Neural crest cell (in vitro differentiated cells): ENCODE measurements around the gene FUT8. TPM values are rescaled to one million over a fixed set of nuclear protein-coding genes. Genes with fewer than 3 reads are reported as not detected.
"Not testable (repeated sequence)": the region's sequence is repeated elsewhere in the genome, so short reads cannot be mapped to it uniquely, and the experiment has no call there.

Experiments used
- DNase-seq: peaks from one replicate; pipeline ENCODE4 v3.0.0; 2021; ENCODE audit warnings: low read depth, mixed read lengths, low spot score
- H3K27ac Mint-ChIP-seq: one replicate; pipeline ENCODE4 v1.8.0; 2021; ENCODE audit warnings: mild to moderate bottlenecking, mixed read lengths; ENCODE audit not compliant: unreplicated experiment
- H3K27me3 Mint-ChIP-seq: 2 replicates; pipeline ENCODE4 v1.8.0; 2021; ENCODE audit warnings: low read depth, mild to moderate bottlenecking, mixed read lengths
- H3K36me3 Mint-ChIP-seq: 2 replicates; pipeline ENCODE4 v1.8.0; 2021; ENCODE audit warnings: low read depth, mild to moderate bottlenecking, mixed read lengths
- H3K4me1 Mint-ChIP-seq: 2 replicates; pipeline ENCODE4 v1.8.0; 2021; ENCODE audit warnings: mixed read lengths
- H3K4me3 Mint-ChIP-seq: one replicate; pipeline ENCODE4 v1.8.0; 2021; ENCODE audit warnings: mild to moderate bottlenecking, mixed read lengths
- H3K9me3 Mint-ChIP-seq: 2 replicates; pipeline ENCODE4 v1.8.0; 2021; ENCODE audit warnings: mixed read lengths
- total RNA-seq: library from RNA; stranded (reverse); gene quantifications from 2 replicates; pipeline ENCODE4 v1.2.1, GENCODE V29; 2021
- TF ChIP-seq, protein P1 (sequence below): fragments of 200-600 bp; sonication (generic); conservative IDR thresholded peaks from 2 replicates; pipeline ENCODE4 v1.5.0; 2021; ENCODE audit warnings: antibody characterized with exemption, mild to moderate bottlenecking

FUT8 gene
- total RNA-seq, 1 donor from 2014 or later, result 67.2 TPM

DNA sequence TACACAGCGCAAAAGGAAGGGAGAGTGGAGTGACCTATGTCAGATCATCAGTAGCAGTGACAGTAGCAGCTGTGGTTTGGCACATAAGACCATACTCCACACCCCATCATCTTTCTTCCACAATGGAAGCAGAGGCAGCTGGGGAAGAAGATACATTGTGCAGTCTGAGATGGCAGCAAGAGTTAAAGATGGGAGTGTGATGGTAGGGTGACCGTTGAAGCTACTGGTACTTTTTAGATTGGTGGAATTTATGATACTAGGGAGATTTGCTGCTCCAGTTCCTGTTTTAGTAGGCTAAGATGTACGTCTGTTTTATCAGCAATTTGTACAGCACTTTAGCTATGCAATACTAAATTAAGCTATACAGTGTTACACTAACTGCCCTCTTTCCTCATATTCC, 291.0 kb downstream of the FUT8 start:
- H3K4me3 Mint-ChIP-seq, result no peak overlapping the region
- no peak overlapping the region for H3K27ac Mint-ChIP-seq

GRCh38 chr14:65703996-65704395, 291.5 kb downstream of the FUT8 start:
- Mint-ChIP-seq H3K36me3 (peaks cover 8% of the 10 kb centered on the region), H3K27ac (no peak overlapping the region), H3K9me3 (peaks cover 9% of the 10 kb centered on the region), H3K27me3 (no peaks in the 10 kb centered on the region), H3K4me3 (no peak overlapping the region), H3K4me1 (peaks cover 10% of the 10 kb centered on the region)
- TF ChIP-seq, protein P1, sequence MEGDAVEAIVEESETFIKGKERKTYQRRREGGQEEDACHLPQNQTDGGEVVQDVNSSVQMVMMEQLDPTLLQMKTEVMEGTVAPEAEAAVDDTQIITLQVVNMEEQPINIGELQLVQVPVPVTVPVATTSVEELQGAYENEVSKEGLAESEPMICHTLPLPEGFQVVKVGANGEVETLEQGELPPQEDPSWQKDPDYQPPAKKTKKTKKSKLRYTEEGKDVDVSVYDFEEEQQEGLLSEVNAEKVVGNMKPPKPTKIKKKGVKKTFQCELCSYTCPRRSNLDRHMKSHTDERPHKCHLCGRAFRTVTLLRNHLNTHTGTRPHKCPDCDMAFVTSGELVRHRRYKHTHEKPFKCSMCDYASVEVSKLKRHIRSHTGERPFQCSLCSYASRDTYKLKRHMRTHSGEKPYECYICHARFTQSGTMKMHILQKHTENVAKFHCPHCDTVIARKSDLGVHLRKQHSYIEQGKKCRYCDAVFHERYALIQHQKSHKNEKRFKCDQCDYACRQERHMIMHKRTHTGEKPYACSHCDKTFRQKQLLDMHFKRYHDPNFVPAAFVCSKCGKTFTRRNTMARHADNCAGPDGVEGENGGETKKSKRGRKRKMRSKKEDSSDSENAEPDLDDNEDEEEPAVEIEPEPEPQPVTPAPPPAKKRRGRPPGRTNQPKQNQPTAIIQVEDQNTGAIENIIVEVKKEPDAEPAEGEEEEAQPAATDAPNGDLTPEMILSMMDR, result no peak
- DNase-seq, result no peak

More for the DNA sequence above, 291.0 kb downstream of the FUT8 start:
- Mint-ChIP-seq H3K36me3 (peaks cover 7% of the 10 kb centered on the region), H3K9me3 (peaks cover 7% of the 10 kb centered on the region), H3K27me3 (no peaks in the 10 kb centered on the region), H3K4me1 (peaks cover 10% of the 10 kb centered on the region)
- TF ChIP-seq, protein P1, result no peak
- DNase-seq, result no peak

- TF ChIP-seq, protein P1, result no peak
- Mint-ChIP-seq H3K27ac (no peak overlapping the region), H3K4me1 (peaks cover 10% of the 10 kb centered on the region), H3K4me3 (no peak overlapping the region), H3K36me3 (peaks cover 8% of the 10 kb centered on the region), H3K27me3 (no peaks in the 10 kb centered on the region), H3K9me3 (peaks cover 9% of the 10 kb centered on the region)
- DNase-seq, result no peak
Observed at GRCh38 chr14:65704437-65704836, 291.9 kb downstream of the FUT8 start.

DNA sequence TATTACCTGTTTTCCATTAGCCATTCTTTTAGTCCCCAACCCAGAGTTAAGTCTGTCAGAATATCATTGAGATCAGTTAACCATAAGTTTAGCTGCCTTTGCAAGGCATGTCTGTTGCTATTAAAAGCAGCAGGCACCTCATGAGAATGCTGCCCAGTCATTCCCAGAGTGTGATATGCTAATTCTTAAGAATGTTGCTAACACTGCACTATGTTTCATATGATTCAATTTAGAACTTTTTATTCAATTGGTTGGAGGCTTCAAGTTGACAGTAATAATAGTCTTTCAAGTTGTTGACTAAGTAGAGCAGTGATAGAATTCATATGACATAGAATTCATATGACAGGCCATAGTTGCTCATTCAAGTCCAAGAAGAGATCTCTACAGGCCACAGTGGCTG, 292.3 kb downstream of the FUT8 start:
- TF ChIP-seq, protein P1, result no peak
- Mint-ChIP-seq H3K4me3 (no peak overlapping the region), H3K9me3 (peaks cover 9% of the 10 kb centered on the region), H3K36me3 (peaks cover 8% of the 10 kb centered on the region), H3K27ac (no peak overlapping the region), H3K27me3 (no peaks in the 10 kb centered on the region), H3K4me1 (peaks cover 10% of the 10 kb centered on the region)
- DNase-seq, result no peak

DNA sequence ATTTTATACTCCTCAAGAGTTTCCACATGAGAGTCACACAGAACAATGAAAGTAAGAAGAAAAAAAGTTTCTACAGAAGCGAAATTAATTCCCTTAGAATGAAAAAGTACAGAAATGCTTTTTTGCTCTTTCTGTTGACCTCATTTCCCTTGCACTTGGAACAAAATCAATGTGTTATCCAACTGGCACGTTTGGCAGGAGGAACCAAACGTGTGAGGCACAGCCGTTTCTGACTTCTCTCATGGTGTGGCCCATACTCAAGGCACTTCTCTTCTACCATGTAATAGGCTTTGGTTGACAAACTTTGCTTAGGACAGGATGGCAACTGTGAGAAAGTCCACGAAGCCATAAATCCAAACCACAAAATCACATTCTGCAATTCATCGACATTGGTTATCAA, 297.0 kb downstream of the FUT8 start:
- DNase-seq, result no peak
- Mint-ChIP-seq H3K4me1 (peaks cover 9% of the 10 kb centered on the region), H3K4me3 (no peak overlapping the region), H3K36me3 (peaks cover 19% of the 10 kb centered on the region), H3K9me3 (peaks cover 22% of the 10 kb centered on the region), H3K27ac (no peak overlapping the region), H3K27me3 (no peaks in the 10 kb centered on the region)
- TF ChIP-seq, protein P1, result no peak

- not testable (repeated sequence) for H3K27me3 Mint-ChIP-seq, H3K27ac Mint-ChIP-seq, H3K4me1 Mint-ChIP-seq, DNase-seq, H3K4me3 Mint-ChIP-seq
- Mint-ChIP-seq H3K9me3 (peaks cover 41% of the 10 kb centered on the region), H3K36me3 (peaks cover 56% of the 10 kb centered on the region)
Observed at GRCh38 chr14:65716813-65717212, 304.3 kb downstream of the FUT8 start.

GRCh38 chr14:65717384-65717915, 304.9 kb downstream of the FUT8 start:
- DNase-seq, H3K27me3 Mint-ChIP-seq, H3K4me3 Mint-ChIP-seq, H3K4me1 Mint-ChIP-seq, H3K27ac Mint-ChIP-seq: not testable (repeated sequence)
- Mint-ChIP-seq H3K36me3 (peaks cover 56% of the 10 kb centered on the region), H3K9me3 (peaks cover 41% of the 10 kb centered on the region)
